Measurements from ENCODE around the gene TRIM46.

TRIM46 gene

DNA sequence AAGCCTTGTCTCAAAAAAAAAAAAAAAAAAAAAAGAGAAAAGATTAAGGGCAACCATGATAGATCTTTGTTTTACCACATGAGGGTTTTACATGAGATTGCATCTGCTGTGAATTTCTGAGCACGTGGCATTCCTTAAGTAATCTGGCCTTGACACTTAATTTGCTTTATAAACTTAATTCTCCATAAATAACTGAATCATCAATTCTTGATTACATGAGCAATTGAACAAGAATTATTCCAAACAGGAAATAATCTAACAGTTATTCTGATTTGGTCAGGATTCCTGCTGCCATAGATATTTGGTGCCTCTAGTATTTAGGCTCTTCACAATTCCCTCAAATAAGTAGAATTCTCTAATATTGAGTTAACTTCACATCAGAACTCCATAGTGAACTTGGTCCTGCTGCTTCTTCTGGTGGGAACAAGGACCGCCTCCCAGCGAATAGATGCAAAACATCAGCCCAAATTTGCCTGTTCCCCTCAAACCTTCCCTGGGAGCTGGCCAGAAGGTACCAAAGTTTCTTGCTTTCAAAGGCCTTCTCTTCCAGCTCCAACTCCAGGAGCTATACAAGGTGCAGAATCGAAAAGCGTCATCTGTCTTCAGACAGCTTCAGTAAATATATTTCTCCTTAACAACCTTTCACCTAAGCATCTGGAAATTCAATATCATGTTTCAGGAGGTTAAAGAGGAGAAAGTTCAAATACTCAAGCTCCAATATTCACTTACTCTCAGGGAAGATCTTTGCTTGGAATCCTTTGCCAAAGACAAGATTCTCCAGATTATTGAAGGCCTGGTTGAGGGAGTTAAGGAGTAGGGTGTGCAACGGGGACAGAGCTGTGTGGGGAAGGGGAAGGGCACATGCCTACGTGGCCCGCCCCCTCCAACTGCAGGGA is 1.6 kb upstream of the TRIM46 start:
- TF ChIP-seq CTCF (IDR thresholded peaks at IDR 0.05; ENCODE audit: low read depth, low read length) = no peak
- H3K4me3 ChIP-seq (ENCODE audit: low read depth, low read length) = peak overlapping the region; percentile 76

DNA sequence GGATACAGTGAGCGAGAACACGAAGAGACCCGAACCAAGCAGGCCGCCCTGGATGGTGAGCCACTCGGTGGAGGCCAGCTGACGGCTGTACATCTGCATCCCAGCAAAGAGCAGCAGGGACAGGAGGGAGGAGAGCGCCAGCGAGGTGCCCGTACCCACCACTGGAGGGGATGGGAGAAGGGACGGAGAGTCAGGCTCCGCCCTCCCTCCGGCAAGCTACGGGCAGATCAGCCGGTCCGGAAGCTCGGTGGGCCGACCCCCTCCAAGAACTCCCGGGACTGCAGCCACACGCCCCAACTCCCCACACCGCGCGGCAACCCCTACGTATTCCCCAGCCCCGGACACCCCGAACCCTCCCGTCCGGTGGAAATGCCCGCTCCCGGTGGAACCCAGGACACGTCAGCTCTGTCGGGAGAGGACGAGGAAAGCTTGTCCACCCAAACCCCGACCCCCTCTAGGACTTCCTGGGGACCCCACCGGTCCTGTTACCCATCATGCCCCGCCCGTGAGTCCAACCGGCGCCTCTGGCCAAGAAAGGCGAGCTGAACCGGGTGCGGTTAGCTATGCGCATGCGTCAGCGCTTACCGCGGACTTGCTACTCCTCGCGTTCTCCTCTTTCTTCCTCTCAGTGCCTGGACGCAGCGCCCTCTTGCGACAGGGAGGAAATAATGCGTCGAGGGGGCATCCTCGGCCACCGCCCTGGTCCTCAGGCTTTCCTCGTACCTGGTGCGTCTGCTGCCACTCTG is 744 bp upstream of the TRIM46 start, which contains the start of gene KRTCAP2:
KRTCAP2 (minus strand) TSS at position 573 of the 746 bp plus-strand sequence; CDS start at position 493, 80 bp downstream.
- peak; percentile 86 for TF ChIP-seq CTCF (IDR thresholded peaks at IDR 0.05; ENCODE audit: low read depth, low read length)

GRCh38 chr1:155174324-155175280 is 953 bp downstream of the TRIM46 start:
- H3K4me3 ChIP-seq (ENCODE audit: low read depth, low read length) = peak overlapping the region; percentile 76
- no peak for TF ChIP-seq CTCF (IDR thresholded peaks at IDR 0.05; ENCODE audit: low read depth, low read length)

More for the DNA sequence above, 744 bp upstream of the TRIM46 start, which contains the start of gene KRTCAP2:
- peak within 1 kb of the TSS; percentile 76 for H3K4me3 ChIP-seq (ENCODE audit: low read depth, low read length)

GRCh38 chr1:155175281-155175926 is 1.8 kb downstream of the TRIM46 start:
- H3K4me3 ChIP-seq (ENCODE audit: low read depth, low read length) = peak overlapping the region; percentile 76; the same call in 1 of the 2 replicates

DNA sequence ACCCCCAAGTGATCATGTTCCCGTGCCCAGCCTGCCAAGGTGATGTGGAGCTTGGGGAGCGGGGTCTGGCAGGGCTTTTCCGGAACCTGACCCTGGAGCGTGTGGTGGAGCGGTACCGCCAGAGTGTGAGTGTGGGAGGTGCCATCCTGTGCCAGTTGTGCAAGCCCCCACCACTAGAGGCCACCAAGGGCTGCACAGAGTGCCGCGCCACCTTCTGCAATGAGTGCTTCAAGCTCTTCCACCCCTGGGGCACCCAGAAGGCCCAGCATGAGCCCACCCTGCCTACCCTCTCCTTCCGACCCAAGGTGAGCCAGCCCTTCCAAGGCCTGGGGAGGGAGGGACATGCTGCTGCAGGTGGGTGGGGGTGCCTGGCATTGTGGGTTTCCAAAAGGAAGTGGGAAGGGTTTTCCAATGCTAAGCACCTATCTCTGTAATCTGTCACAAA is 2.3 kb downstream of the TRIM46 start:
- TF ChIP-seq CTCF (IDR thresholded peaks at IDR 0.05; ENCODE audit: low read depth, low read length) = no peak
- H3K4me3 ChIP-seq (ENCODE audit: low read depth, low read length) = no peak overlapping the region

More at GRCh38 chr1:155175281-155175926, 1.8 kb downstream of the TRIM46 start:
- TF ChIP-seq CTCF (IDR thresholded peaks at IDR 0.05; ENCODE audit: low read depth, low read length) = no peak

- no peak overlapping the region for H3K4me3 ChIP-seq (ENCODE audit: low read depth, low read length)
- peak; percentile 82 for TF ChIP-seq CTCF (IDR thresholded peaks at IDR 0.05; ENCODE audit: low read depth, low read length)
Measured at GRCh38 chr1:155176544-155177071, 3.0 kb downstream of the TRIM46 start.

All from WI38 (cell line).